ENCODE results near the gene SHKBP1. TPM values are rescaled to one million over a fixed set of nuclear protein-coding genes. Genes with fewer than 3 reads are reported as not detected.

The SHKBP1 gene
- total and polyA plus RNA-seq, 2 of the 8 experiments (the other 6 are each of a cell fraction or from before 2014, with no cell fraction given), result 74.6 to 98.8 TPM

DNA sequence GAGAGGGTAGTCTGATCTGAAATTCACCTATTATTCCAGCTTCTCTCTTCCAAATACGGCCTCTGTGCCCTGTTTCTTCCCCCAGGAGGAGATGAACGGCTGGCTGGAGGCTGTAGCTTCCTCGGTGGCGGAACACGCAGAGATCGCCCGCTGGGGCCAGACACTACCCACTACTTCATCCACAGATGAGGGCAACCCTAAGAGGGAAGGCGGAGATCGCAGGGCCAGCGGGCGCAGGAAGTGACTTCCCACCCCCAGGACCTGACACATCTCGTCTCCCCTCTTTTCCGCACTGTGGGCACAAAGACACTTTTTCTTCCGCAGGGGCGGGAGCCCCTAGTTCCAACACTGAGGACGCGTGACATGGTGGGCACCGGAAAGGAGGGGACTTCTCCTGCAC is 1.3 kb upstream of the SHKBP1 start:
- Histone ChIP-seq H3K23ac (ENCODE audit: insufficient read length) (no peak overlapping the region), H3K9me3 (ENCODE audit: insufficient read depth in 2 of 2, low read depth in 1 of 2, low read length in 1 of 2) (no peaks in the 10 kb centered on the region), H2AK5ac (ENCODE audit: low read depth, low read length) (no peak overlapping the region), H3K4me1 (replicated peaks in 1 of 4; ENCODE audit: control insufficient read depth in 3 of 4, insufficient read depth in 4 of 4, low read length in 3 of 4) (peaks cover 2 to 8% (median 5%) of the 10 kb centered on the region in 4 experiments), H3K4me2 (ENCODE audit: insufficient read depth in 1 of 2, low read depth in 2 of 2, low read length in 2 of 2) (peak overlapping the region; percentile 90 to 93), H2BK12ac (ENCODE audit: low read depth, low read length) (0 out of 2 replicates have a peak overlapping the region, but pooled peaks have one; percentile 17), H3K14ac (ENCODE audit: insufficient read length) (no peak overlapping the region), H3K9ac (replicated peaks in 1 of 4; ENCODE audit: extremely low read depth in 1 of 4, low read depth in 3 of 4, low read length in 3 of 4) (no peak overlapping the region; a peak in 1 of 7 replicates), H3K56ac (replicated peaks; ENCODE audit: insufficient read length, low read depth, low read length) (no peak overlapping the region), H2BK5ac (ENCODE audit: low read depth, low read length) (no peak overlapping the region), H3K27ac (ENCODE audit: low read depth, low read length) (no peak overlapping the region), H3K79me2 (ENCODE audit: control insufficient read depth in 1 of 2, insufficient read depth in 2 of 2, low read length in 2 of 2) (no peaks in the 10 kb centered on the region), H2BK15ac (ENCODE audit: low read length) (peak overlapping the region; percentile 72; the same call in 1 of the 2 replicates), H3K4ac (replicated peaks; ENCODE audit: insufficient read length, low read depth, low read length) (no peak overlapping the region), H2BK120ac (replicated peaks; ENCODE audit: low read depth, low read length) (no peak overlapping the region), H4K8ac (ENCODE audit: extremely low read depth, insufficient read depth, low read length) (0 out of 2 replicates have a peak overlapping the region, but pooled peaks have one; percentile 69), H3K23me2 (ENCODE audit: low read depth, low read length) (peaks cover 11% of the 10 kb centered on the region; the same call in 1 of the 2 replicates), H4K20me1 (replicated peaks in 1 of 2; ENCODE audit: control insufficient read depth in 1 of 2, insufficient read depth in 2 of 2, low read length in 2 of 2) (no peaks in the 10 kb centered on the region), H3K79me1 (ENCODE audit: low read depth, low read length) (no peaks in the 10 kb centered on the region), H3K27me3 (replicated peaks in 1 of 4; ENCODE audit: control insufficient read depth in 3 of 4, extremely low read depth in 1 of 4, insufficient read depth in 3 of 4, low read length in 3 of 4) (peaks cover 0 to under 1% (median under 1%) of the 10 kb centered on the region in 4 experiments; a peak in 2 of 7 replicates), H3K4me3 (ENCODE audit: extremely low read depth in 1 of 4, insufficient read depth in 2 of 4, low read depth in 3 of 4, low read length in 4 of 4) (peak overlapping the region; percentile 67 to 96 (median 80); a peak in 6 of 8 replicates), H4K91ac (replicated peaks; ENCODE audit: insufficient read length, low read length) (no peak overlapping the region), H2AFZ (ENCODE audit: low read length) (no peak overlapping the region), H4K5ac (ENCODE audit: insufficient read length, low read depth, low read length) (no peak overlapping the region), H3K36me3 (ENCODE audit: control insufficient read depth in 2 of 4, insufficient read depth in 4 of 4, low read length in 3 of 4) (peaks cover 0 to 8% (median 3%) of the 10 kb centered on the region in 4 experiments; a peak in 7 of 8 replicates), H3K18ac (ENCODE audit: extremely low read depth, low read length) (no peak overlapping the region), H2BK20ac (ENCODE audit: low read length) (no peak overlapping the region)
- CTCF ChIA-PET (ENCODE audit: partially characterized antibody), result interaction anchor here (0.7 to 1.9 kb wide), 8 partner anchors 20 to 59 kb away, joined by 3 to 6 read pairs (median 4); partner anchors contain the start of gene LTBP4
- peak in 1 of 2 experiments; percentile 50 for DNase-seq (ENCODE audit: low read depth in 1 of 2, low spot score in 2 of 2)
- 62% methylated on average over 18 of the region's 18 CpGs; no CpG with 5 or more reads in 1 of the 2 experiments for WGBS, 2 experiments (ENCODE audit: extremely low coverage in 1 of 2, insufficient coverage in 1 of 2, insufficient read length in 1 of 2, insufficient replicate concordance in 2 of 2, low coverage in 1 of 2, low lambda C conversion rate in 2 of 2, missing lambda C conversion rate in 1 of 2)
- FAIRE-seq, result no peak
- POLR2A ChIA-PET (ENCODE audit: partially characterized antibody), result interaction anchor here (0.7 to 1.7 kb wide), 7 partner anchors 19 to 649 kb away, joined by 3 to 4 read pairs (median 3); no protein-coding TSS in a partner anchor
- TF ChIP-seq USF2 (IDR thresholded peaks at IDR 0.05; ENCODE audit: low read length) (no peak), HDAC6 (IDR thresholded peaks at IDR 0.05; ENCODE audit: low read depth, low read length) (no peak), ZNF274 (IDR thresholded peaks at IDR 0.05; ENCODE audit: borderline replicate concordance, extremely low read depth, low read length) (no peak), PHF8 (conservative IDR thresholded peaks at IDR 0.05; ENCODE audit: low read depth, low read length) (no peak), SIRT6 (IDR thresholded peaks at IDR 0.05; ENCODE audit: low read length) (no peak), POU5F1 (IDR thresholded peaks at IDR 0.05; ENCODE audit: low read depth, low read length) (no peak), POLR2A (IDR thresholded peaks at IDR 0.05; ENCODE audit: control extremely low read depth in 1 of 2, low read depth in 2 of 2, low read length in 2 of 2) (no peak), CTCF (IDR thresholded peaks at IDR 0.05; ENCODE audit: control extremely low read depth in 1 of 3, insufficient read depth in 1 of 3, low read depth in 1 of 3, low read length in 3 of 3) (no peak), KDM1A (IDR thresholded peaks at IDR 0.05; ENCODE audit: borderline replicate concordance, low read length) (no peak), BCL11A (IDR thresholded peaks at IDR 0.05; ENCODE audit: low read depth in 2 of 2, low read length in 2 of 2) (no peak)
